Heart left ventricle (tissue), 16 donors: ENCODE results near the gene HHIP. TPM values are rescaled to one million over a fixed set of nuclear protein-coding genes. Genes with fewer than 3 reads are reported as not detected.

ENCODE experiments used
- ATAC-seq, 4 donors: fragments of 200-7000 bp; cut with Tn5 transposase; one replicate each; pipeline ENCODE4 v1.9.1; 2020 to 2022; ENCODE audit warnings: moderate library complexity in 4 of 4, mild to moderate bottlenecking in 3 of 4, moderate number of reproducible peaks in 1 of 4
- DNase-seq, 5 donors: peaks; one replicate each; pipeline ENCODE4 v3.0.0-alpha.2; 2020
- H3K27ac ChIP-seq, 12 donors: fragments of 200-600 bp; sonication (generic) in 4 of 12; one replicate each; pipeline versions ENCODE4 v1.5.0 to v1.8.0; 2016 to 2022; ENCODE audit warnings: mild to moderate bottlenecking in 2 of 12
- H3K27me3 ChIP-seq, 9 donors: fragments of 200-600 bp; sonication (generic) in 2 of 9; one replicate each; pipeline versions ENCODE4 v1.5.1 to v1.8.0; 2016 to 2022; ENCODE audit warnings: mild to moderate bottlenecking in 3 of 9
- H3K36me3 ChIP-seq, 9 donors: fragments of 200-600 bp; sonication (generic) in 2 of 9; one replicate each; pipeline versions ENCODE4 v1.5.0 to v1.8.0; 2018 to 2022; ENCODE audit warnings: mild to moderate bottlenecking in 2 of 9
- H3K4me1 ChIP-seq, 12 donors: fragments of 200-600 bp; sonication (generic) in 4 of 12; one replicate each; pipeline versions ENCODE4 v1.5.0 to v1.8.0; 2016 to 2022; ENCODE audit warnings: mild to moderate bottlenecking in 3 of 12
- H3K4me3 ChIP-seq, 12 donors: fragments of 200-600 bp; sonication (generic) in 4 of 12; one replicate each; pipeline versions ENCODE4 v1.5.0 to v1.8.0; 2017 to 2022; ENCODE audit warnings: mild to moderate bottlenecking in 9 of 12, moderate library complexity in 4 of 12
- H3K9me3 ChIP-seq, 12 donors: fragments of 200-600 bp; sonication (generic) in 4 of 12; one replicate each; pipeline versions ENCODE4 v1.5.0 to v1.8.0; 2016 to 2022; ENCODE audit warnings: mild to moderate bottlenecking in 1 of 12
- CTCF ChIP-seq, 12 donors: fragments of 200-600 bp; sonication (generic) in 4 of 12; IDR thresholded peaks; one replicate each; pipeline versions ENCODE4 v1.5.0 to v1.8.0; 2018 to 2022; ENCODE audit warnings: antibody characterized with exemption in 12 of 12, mild to moderate bottlenecking in 5 of 12
- POLR2A ChIP-seq, 2 donors: fragments of 450-650 bp; IDR thresholded peaks; one replicate each; pipeline ENCODE4 v1.6.1; 2017; ENCODE audit warnings: antibody characterized with exemption in 2 of 2, mild to moderate bottlenecking in 2 of 2, moderate library complexity in 2 of 2
- WGBS, 4 donors: extraction: QIAGEN DNeasy Blood & Tissue Kit in 2 of 4; methylation state at CpG; one replicate each; pipeline versions ENCODE4 v1.1.5 to v1.1.7; 2013 to 2018; 5-methylcytosine and 5-hydroxymethylcytosine counted together
- intact Hi-C, 10 donors: fragments of 100-400 bp; cut with DNase I; formaldehyde crosslinking; loops; one replicate each; pipeline versions ENCODE4 v1.11.1 to v1.14.2; 2022
- polyA plus RNA-seq, 2 donors: library from polyadenylated mRNA; stranded (reverse); fragments of 200-250 nt; gene quantifications; one replicate each; pipeline ENCODE4 v1.2.3, GENCODE V29; 2013
- total RNA-seq, 9 donors: library from RNA; depleted of rRNA in 2 of 9; stranded (reverse); fragments of >200 nt in 2 of 9; fragmentation: NEBNext Ultra II Directional in 3 of 9; extraction: Animal tissue kit (Norgen Biotek cat#: 25700) in 3 of 9; gene quantifications; one replicate each; pipeline versions ENCODE4 v1.1.0 to v1.2.4, GENCODE V29; 2016 to 2023
- donor health status: ischemic (EF 13 %, LVEDD 7.1; RV severe dilation, severe dysfunction).
- donor health status: healthy with polysubstance abuse.
- donor health status: DM: no; HTN: yes; CAD: no.
- donor health status: DM: no; HTN: no; CAD: no.
- donor health status: ischemic (EF 25% LVEDD 6.9; RV normal size, moderate dysfunction).
- donor health status: ischemic (EF 25% LVEDD 5.7; RV mildly dilated, moderate dysfunction).
- donor health status: healthy.
- donor health status: DM: yes; HTN: yes; CAD: no.
- donor health status: ischemic (EF 35%, LVEDD 5.7; RV mildly dilated, moderate dysfunction).
- donor health status: nonischemic (EF 11% LVEDD 7.7; RV severe dilation, severe dysfunction).
- donor health status: DM: yes; HTN: yes; CAD: no.
- donor health status: PGD.
- donor health status: ischemic (EF 29% LVEDD 5.4; RV normal size, mild dysfunction).
- donor health status: nonischemic (EF 23%, LVEDD 6.1; RV moderate dilation, normal function).

The HHIP gene
- total and polyA plus RNA-seq, 11 donors: 0.04 to 3.8 (median 0.05) TPM; not detected in 6

DNA sequence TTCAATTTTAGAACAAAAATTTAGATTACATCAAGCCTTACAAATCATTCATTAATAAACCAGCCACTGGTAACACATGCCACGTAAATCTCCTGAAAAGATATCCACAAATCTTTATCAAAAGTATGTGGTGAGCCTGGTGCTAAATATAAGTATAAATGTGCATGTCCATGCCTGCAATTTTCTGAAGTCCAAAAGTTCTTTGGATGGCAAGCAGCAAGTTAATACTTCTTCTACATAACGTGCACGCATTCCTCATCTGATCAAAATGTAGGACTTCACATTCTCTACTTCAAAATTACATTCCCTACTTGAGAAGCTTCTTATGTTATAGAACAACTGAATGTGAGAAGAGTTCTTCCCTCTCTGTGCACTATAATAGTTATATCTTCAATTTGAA is 49.8 kb downstream of the HHIP start:
- Histone ChIP-seq H3K36me3 (no peaks in the 10 kb centered on the region), H3K9me3 (no peaks in the 10 kb centered on the region), H3K27me3 (no peaks in the 10 kb centered on the region), H3K27ac (no peak overlapping the region), H3K4me3 (no peak overlapping the region), H3K4me1 (peaks cover 0 to 8% (median 3%) of the 10 kb centered on the region in 12 donors)
- ATAC-seq: no peak
- no peak for TF ChIP-seq CTCF (IDR thresholded peaks at IDR 0.05)
- TF ChIP-seq POLR2A (IDR thresholded peaks at IDR 0.05): no peak
- 57 to 68% (median 63%) methylated on average over 3 of the region's 3 CpGs for WGBS, 4 donors
- intact Hi-C loops: no loop called here
- DNase-seq: no peak

GRCh38 chr4:144696376-144696775 is 50.4 kb downstream of the HHIP start:
- intact Hi-C loops: no loop called here
- no peaks in the 10 kb centered on the region for H3K36me3 ChIP-seq
- ATAC-seq (no peak), DNase-seq (no peak)
- peaks cover 0 to 8% (median 3%) of the 10 kb centered on the region in 12 donors for H3K4me1 ChIP-seq
- H3K27me3 ChIP-seq: no peaks in the 10 kb centered on the region
- no peak for TF ChIP-seq POLR2A (IDR thresholded peaks at IDR 0.05)
- TF ChIP-seq CTCF (IDR thresholded peaks at IDR 0.05): no peak
- no peak overlapping the region for H3K27ac ChIP-seq
- no peak overlapping the region for H3K4me3 ChIP-seq
- H3K9me3 ChIP-seq: no peaks in the 10 kb centered on the region

DNA sequence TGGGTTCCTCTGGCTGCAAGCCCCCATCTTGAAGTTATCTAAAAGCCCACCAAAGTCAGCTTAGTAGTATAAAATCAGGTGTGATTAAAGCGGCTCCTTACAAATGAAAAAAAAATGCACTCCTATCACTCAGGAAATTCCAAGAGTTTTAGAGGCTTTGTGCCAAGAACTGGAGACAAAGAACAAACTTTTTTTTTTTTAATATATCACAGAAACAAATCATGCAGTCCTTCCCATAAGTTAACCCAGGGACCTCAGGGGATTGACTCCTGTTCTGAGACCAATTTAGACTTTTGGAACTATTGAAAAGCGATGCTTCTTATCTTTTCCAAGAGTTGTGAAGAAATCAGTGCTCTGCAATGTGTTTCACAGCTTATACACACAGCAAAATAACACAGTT is 53.6 kb downstream of the HHIP start:
- intact Hi-C loops: no loop called here
- no peaks in the 10 kb centered on the region for H3K36me3 ChIP-seq
- H3K27ac ChIP-seq: peak overlapping the region in 4 of 12 donors; percentile 2 to 47 (median 27)
- DNase-seq (no peak), ATAC-seq (peak; percentile 10 to 39 (median 32))
- TF ChIP-seq POLR2A (IDR thresholded peaks at IDR 0.05) (no peak), CTCF (IDR thresholded peaks at IDR 0.05) (no peak)
- peaks cover 0 to 8% (median 3%) of the 10 kb centered on the region in 12 donors for H3K4me1 ChIP-seq
- H3K27me3 ChIP-seq: no peaks in the 10 kb centered on the region
- 45 to 55% (median 50%) methylated on average over 2 of the region's 2 CpGs for WGBS, 4 donors
- H3K4me3 ChIP-seq: no peak overlapping the region
- H3K9me3 ChIP-seq: no peaks in the 10 kb centered on the region

DNA sequence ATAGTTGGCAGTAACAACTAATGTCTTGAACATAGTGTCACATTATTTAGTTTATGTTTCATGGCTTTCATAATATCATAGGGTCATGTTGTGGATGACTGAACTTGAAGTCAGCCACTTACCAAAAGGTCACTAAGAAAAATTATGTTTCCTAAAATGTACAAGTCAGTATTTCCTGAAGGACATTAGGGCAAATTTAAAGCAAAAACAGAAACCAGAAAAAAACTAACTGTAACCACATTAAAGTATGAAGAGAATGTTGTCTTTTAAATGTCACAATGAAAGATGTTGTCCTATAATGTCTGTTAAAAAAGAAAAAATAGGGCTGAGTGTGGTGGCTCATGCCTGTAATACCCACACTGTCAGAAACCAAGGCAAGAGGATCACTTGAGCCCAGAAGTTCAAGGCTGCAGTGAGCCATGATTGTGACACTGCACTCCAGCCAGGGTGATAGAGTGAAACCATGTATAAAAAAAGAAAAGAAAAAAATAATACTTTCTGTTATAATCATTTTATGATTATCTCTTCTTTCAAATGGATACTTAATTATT is 55.8 kb downstream of the HHIP start:
- TF ChIP-seq CTCF (IDR thresholded peaks at IDR 0.05) (no peak), POLR2A (IDR thresholded peaks at IDR 0.05) (no peak)
- intact Hi-C loops: no loop called here
- Histone ChIP-seq H3K27me3 (no peaks in the 10 kb centered on the region), H3K9me3 (no peaks in the 10 kb centered on the region), H3K4me3 (no peak overlapping the region), H3K4me1 (peaks cover 0 to 8% (median 3%) of the 10 kb centered on the region in 12 donors), H3K36me3 (no peaks in the 10 kb centered on the region), H3K27ac (no peak overlapping the region)
- no peak for DNase-seq
- ATAC-seq: no peak
